ENCODE measurements around the gene PAQR3. TPM values are rescaled to one million over a fixed set of nuclear protein-coding genes. Genes with fewer than 3 reads are reported as not detected.
A peak's percentile ranks its signal among the peaks of the same experiment; 100 is the strongest.

PAQR3 gene
- total and polyA plus RNA-seq, 9 of the 15 experiments (the other 6 are each of a cell fraction or from before 2014, with no cell fraction given): 10.7 to 77.1 (median 31.6) TPM

DNA sequence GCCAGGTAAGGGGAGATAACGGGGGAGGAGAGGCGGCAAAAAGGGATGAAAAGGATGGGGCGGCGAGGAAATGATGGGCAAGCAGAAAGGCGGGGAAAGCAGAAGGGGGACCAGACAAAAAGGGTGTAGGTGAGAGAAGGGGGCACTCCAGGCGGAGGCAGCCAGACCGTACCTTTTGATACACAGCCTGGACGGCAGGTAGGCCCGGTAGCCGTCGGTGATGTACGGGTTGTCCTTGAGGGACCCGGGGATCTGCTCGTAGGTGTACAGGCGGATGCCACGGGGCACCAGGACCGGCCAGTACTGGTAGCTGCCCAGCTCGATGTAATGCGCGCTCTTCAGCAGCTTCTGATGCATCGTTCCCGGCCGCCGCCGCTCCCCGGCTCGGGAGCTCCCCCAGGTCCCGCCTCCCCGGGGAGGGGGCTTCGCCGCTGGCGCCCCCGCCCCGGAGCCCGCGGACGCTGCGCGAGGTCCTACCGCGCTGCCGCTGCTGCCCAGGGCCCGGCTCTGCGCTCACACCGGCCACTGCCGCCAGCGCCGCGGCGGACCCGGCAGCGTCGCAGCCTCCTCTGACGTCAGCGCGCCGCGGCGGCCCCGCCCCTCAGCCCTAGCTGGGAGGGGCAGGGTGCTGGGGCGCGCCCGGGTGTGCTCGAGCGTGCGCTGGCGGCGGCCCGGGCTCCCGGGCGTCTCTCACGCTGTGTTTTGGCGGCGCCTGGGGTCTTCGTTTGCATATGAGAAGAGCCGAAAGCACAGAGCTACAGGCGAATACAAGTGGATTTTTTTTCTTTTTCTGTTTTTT is at the start of gene PAQR3 (continued):
- TF ChIP-seq, protein P1, sequence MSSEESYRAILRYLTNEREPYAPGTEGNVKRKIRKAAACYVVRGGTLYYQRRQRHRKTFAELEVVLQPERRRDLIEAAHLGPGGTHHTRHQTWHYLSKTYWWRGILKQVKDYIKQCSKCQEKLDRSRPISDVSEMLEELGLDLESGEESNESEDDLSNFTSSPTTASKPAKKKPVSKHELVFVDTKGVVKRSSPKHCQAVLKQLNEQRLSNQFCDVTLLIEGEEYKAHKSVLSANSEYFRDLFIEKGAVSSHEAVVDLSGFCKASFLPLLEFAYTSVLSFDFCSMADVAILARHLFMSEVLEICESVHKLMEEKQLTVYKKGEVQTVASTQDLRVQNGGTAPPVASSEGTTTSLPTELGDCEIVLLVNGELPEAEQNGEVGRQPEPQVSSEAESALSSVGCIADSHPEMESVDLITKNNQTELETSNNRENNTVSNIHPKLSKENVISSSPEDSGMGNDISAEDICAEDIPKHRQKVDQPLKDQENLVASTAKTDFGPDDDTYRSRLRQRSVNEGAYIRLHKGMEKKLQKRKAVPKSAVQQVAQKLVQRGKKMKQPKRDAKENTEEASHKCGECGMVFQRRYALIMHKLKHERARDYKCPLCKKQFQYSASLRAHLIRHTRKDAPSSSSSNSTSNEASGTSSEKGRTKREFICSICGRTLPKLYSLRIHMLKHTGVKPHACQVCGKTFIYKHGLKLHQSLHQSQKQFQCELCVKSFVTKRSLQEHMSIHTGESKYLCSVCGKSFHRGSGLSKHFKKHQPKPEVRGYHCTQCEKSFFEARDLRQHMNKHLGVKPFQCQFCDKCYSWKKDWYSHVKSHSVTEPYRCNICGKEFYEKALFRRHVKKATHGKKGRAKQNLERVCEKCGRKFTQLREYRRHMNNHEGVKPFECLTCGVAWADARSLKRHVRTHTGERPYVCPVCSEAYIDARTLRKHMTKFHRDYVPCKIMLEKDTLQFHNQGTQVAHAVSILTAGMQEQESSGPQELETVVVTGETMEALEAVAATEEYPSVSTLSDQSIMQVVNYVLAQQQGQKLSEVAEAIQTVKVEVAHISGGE (CRISPR knock-in tag; IDR thresholded peaks at IDR 0.05): 0 out of 6 replicates have a peak, but pooled peaks of 1 of the 3 experiments have one; percentile 22
- TF ChIP-seq ZBTB8A (IDR thresholded peaks at IDR 0.05; ENCODE audit: partially characterized antibody) (no peak), FOXA3 (CRISPR knock-in tag; conservative IDR thresholded peaks at IDR 0.05 in 1 of 2, IDR thresholded peaks at IDR 0.05 in 1 of 2) (no peak), SMAD2 (IDR thresholded peaks at IDR 0.05; ENCODE audit: low read depth, low read length) (no peak), ZC3H8 (IDR thresholded peaks at IDR 0.05) (no peak), ZNF311 (CRISPR knock-in tag; IDR thresholded peaks at IDR 0.05) (no peak), YBX1 (IDR thresholded peaks at IDR 0.05) (no peak), KAT7 (CRISPR knock-in tag; IDR thresholded peaks at IDR 0.05; ENCODE audit: borderline replicate concordance) (no peak), ZNF551 (CRISPR knock-in tag; IDR thresholded peaks at IDR 0.05) (no peak), E2F3 (CRISPR knock-in tag; IDR thresholded peaks at IDR 0.05) (no peak), JUNB (CRISPR knock-in tag; conservative IDR thresholded peaks at IDR 0.05) (no peak), PURB (CRISPR knock-in tag; IDR thresholded peaks at IDR 0.05; ENCODE audit: low read depth) (no peak), ZNF766 (CRISPR knock-in tag; conservative IDR thresholded peaks at IDR 0.05) (no peak)
- TF ChIP-seq, protein P2, sequence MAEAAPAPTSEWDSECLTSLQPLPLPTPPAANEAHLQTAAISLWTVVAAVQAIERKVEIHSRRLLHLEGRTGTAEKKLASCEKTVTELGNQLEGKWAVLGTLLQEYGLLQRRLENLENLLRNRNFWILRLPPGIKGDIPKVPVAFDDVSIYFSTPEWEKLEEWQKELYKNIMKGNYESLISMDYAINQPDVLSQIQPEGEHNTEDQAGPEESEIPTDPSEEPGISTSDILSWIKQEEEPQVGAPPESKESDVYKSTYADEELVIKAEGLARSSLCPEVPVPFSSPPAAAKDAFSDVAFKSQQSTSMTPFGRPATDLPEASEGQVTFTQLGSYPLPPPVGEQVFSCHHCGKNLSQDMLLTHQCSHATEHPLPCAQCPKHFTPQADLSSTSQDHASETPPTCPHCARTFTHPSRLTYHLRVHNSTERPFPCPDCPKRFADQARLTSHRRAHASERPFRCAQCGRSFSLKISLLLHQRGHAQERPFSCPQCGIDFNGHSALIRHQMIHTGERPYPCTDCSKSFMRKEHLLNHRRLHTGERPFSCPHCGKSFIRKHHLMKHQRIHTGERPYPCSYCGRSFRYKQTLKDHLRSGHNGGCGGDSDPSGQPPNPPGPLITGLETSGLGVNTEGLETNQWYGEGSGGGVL (CRISPR knock-in tag; IDR thresholded peaks at IDR 0.05): no peak
- TF ChIP-seq, protein P3, sequence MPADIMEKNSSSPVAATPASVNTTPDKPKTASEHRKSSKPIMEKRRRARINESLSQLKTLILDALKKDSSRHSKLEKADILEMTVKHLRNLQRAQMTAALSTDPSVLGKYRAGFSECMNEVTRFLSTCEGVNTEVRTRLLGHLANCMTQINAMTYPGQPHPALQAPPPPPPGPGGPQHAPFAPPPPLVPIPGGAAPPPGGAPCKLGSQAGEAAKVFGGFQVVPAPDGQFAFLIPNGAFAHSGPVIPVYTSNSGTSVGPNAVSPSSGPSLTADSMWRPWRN (IDR thresholded peaks at IDR 0.05; ENCODE audit: low read depth): no peak
- TF ChIP-seq, protein P4, sequence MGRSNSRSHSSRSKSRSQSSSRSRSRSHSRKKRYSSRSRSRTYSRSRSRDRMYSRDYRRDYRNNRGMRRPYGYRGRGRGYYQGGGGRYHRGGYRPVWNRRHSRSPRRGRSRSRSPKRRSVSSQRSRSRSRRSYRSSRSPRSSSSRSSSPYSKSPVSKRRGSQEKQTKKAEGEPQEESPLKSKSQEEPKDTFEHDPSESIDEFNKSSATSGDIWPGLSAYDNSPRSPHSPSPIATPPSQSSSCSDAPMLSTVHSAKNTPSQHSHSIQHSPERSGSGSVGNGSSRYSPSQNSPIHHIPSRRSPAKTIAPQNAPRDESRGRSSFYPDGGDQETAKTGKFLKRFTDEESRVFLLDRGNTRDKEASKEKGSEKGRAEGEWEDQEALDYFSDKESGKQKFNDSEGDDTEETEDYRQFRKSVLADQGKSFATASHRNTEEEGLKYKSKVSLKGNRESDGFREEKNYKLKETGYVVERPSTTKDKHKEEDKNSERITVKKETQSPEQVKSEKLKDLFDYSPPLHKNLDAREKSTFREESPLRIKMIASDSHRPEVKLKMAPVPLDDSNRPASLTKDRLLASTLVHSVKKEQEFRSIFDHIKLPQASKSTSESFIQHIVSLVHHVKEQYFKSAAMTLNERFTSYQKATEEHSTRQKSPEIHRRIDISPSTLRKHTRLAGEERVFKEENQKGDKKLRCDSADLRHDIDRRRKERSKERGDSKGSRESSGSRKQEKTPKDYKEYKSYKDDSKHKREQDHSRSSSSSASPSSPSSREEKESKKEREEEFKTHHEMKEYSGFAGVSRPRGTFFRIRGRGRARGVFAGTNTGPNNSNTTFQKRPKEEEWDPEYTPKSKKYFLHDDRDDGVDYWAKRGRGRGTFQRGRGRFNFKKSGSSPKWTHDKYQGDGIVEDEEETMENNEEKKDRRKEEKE (IDR thresholded peaks at IDR 0.05; ENCODE audit: borderline replicate concordance in 1 of 2, control insufficient read depth in 1 of 2, low read depth in 2 of 2, low read length in 1 of 2): no peak

Data from K562 (cell line).